NCI-H1417 (cell line): ENCODE measurements around the gene LRIT2.

Experiments used
- DNase-seq, 3 experiments: peaks; one replicate each; lab custom pipeline; 2025; lab: John Stamatoyannopoulos, UW

The LRIT2 gene

DNA sequence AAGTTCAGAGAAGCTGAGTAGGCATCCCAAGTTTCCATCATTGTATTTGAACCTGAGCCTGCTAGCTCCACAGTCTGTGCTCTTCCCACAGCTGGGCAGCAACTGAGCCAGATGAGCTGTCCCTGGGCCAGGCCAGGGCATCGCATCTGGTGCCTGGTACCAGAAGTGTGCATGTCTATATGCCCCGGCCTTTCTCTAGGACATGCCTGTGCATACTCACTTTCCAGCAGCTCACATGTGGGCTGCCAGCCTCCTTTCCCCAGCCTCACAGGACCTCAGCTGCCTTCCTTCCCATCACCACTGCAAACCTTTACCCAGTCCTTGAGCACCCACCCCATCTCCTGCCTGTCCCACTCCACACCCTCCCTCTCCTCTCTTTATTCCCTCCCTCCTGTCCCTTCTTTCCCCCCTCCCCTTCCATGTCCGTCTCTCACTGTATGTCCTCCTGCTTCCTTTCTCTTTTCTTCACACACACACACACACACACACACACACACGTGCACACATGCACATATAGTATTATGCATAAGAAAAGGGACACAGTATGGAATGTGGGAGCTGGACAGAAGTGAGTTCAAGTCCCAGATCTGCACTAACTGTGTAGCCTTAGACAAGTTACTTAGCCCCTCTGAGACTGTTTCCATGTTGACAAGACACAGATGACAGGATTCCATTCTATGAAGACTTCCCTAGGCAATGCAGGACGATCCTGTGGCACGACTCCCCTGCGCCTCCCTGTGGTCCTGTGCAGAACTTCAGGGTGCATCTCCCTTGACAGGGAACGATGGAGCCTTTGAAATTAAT lies 20.1 kb downstream of the LRIT2 start:
- DNase-seq, result peak; percentile 8 to 62 (median 42)

DNA sequence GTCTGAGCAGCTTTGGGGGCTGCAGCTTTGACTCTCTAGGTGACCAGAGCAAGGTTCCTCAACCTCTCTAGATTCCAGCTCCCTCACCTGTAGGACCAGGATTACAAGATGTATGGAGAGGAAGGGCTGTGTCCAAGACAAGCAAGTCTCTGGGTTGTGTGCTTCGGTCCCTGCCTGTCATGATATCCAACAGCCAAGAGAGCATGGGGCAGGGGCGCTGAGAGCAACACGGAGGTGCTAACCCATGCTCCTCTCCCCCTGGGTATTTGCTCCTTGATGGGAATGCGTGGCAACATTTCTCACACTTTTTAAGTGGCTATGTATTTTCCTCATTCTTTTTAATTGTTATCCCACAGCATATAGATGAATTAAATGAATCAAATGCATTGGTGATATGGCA lies 20.7 kb downstream of the LRIT2 start:
- no peak for DNase-seq

DNA sequence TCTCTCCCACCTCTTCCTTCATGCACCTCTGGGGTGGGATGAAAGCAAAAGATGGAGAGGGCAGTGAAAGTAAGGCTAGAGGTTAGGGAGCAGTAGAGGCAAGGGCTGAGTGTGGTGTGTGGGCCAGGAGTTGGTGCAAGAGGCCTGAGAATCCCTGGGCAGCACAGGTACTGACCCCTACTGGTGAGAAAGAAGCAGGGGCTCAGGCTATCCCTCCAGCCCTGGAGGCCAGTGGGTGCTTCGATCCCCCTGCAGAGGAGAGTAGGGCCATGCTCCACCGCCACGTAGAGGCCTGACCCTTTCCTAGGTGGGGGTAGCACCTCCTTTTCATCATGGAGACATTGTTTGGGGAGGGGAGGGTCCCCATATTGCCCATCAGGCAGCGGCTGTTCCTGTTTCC lies 21.2 kb downstream of the LRIT2 start:
- no peak for DNase-seq

DNA sequence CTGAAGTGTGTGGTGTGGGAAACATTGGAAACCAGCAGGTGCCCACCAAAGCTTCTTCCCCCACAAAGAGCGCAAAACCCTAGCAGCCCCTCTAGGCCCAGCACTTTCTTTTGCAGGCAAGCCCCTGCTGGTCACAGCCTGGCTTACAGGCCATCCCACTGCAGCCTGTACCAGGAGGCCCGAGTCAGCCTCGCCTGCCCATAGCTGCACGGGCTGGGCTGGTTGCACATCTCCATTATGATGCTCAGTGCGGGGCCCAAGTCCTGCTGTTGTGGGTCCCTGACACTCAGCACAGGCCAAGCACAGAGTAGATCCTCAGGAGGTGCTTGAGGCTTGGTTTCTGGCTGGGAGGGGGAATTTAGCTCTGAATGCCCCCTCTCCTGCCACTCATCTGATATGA lies 23.0 kb downstream of the LRIT2 start:
- DNase-seq, result no peak

DNA sequence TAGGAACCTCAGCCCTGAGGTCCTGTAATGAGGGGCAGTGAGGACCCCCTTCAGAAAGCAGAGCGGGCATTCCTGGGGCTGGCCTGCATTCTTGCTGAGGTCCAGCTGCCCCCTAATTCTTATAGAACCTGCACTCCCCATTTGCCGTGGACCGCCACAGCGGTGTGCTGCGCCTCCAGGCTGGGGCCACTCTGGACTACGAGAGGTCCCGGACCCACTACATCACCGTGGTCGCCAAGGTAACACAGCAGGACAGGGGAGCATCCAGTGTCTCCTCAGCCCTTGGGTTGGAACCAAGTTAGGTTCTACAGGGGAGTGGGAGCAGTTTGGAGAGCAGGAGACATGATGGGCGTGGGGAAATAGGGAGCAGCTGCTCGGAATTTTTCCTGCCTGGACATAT lies 23.7 kb downstream of the LRIT2 start:
- DNase-seq, result no peak

DNA sequence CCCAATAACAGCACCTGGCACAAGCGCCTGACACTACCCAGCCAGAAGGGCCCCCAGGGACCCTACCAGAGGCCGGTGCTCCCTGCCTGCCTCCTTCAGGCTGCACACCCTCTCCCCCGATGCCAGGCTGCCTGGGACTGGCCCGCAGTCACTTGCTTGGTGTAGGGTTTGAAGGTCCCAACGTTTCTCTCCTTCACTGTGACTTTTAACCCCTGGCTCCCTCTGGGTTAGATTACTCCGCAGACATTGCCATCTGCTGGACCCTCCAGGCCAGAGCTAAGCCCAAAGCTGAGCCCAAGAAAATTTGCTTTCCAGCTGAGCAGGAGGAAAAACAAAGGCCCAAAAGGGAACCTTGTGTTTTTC lies 24.1 kb downstream of the LRIT2 start:
- DNase-seq, result no peak

DNA sequence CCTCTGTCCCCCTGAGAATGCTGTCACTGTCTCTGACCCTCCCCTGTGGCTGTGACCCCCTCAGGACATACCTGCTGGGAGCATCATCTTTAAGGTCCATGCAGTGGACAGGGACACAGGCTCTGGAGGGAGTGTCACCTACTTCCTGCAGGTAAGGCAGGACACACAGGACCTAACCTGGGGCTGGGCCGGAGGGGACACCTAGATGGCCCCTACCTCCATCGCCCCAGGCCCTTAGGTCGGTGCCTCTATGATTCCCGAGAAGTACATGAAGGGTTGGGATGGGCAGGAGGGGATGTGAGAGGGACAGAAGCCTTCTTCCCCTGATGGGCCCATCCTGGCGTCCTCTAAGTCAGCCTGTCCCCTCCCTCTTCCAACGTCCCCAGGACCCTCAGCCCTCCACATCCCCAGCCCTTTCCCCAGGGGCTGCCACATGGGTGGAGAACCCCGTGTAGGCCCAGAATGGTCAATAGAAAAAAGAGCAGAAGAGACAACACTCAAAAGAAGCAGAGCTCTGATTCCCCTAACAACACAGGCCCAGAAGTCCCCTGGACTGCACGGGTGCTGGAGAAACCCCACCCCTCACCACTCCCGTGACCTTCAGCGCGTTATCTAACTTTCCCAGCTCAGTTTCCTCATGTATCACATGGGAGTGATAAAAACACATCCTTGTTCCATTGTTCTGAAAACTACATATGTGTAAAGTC lies 24.7 kb downstream of the LRIT2 start:
- DNase-seq, result no peak

DNA sequence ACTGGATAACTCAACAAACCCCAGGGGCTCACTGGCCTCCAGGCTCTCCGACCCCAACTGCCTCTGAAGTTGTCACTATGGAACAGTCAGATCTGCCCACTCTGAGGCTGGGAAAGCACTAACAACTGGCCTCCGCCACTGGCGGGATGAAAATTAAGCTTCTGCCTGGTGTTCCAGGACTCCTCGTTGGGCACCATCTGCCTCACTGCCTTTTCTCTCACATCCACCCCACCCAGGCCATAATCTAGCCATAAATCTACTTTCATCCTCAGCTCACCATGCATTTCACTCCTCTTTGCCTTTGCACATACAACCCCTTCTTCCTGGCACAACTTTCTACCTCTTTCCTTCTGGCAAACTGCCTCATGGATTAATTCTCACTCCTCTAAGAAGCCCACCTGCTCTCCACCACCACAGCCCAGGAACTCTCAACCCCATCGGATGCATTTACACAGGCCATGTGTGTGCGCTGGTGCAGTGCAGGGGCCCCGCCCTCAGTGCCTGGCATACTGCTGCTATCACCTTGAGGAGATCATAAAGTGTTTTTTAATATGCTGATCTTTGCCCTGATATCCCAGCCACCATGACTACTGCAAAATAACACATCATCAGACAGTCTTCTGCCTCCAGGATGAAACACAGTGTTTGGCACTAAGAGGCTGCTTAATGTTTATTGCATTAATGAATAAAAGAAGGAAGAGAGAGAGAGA lies 27.0 kb downstream of the LRIT2 start:
- DNase-seq, result no peak

DNA sequence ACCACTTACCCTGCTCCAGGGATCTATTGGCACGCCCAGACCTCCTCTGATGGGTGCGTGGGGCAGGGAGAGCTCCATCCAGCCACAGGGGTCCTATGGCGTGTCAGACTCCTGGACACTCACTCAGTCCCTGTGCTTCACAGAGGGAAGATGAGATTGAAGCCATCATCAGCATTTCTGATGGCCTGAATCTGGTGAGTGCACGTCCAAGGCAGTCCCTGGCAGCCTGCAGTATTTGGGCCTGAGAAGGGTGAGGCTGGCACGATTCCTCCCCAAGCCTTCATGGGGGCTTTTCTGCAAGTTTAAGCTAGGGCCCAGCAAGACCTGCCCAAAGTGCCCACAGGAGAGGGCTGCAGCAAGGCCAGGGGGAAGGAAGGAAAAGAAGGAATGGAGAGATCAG lies 27.7 kb downstream of the LRIT2 start:
- no peak for DNase-seq

DNA sequence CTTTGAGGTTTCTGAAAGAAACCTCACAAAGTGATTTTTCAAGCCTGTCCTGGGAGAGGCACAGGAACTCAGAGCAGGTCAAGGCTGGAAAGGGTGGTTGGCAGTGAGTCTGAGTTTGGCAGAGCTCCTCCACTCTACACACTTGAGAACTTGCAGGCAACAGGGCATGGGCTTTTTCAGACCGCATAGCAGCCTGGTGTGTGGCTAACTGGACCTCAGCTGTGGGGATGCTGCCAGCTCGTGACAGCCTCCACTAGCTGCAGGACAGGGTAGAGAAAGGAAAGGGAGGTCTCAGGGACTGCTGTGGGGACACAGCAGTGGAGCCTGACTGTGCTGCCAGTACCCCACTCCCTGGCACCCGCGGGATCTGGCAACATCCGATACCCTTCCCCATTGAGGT lies 28.4 kb downstream of the LRIT2 start:
- DNase-seq, result no peak

DNA sequence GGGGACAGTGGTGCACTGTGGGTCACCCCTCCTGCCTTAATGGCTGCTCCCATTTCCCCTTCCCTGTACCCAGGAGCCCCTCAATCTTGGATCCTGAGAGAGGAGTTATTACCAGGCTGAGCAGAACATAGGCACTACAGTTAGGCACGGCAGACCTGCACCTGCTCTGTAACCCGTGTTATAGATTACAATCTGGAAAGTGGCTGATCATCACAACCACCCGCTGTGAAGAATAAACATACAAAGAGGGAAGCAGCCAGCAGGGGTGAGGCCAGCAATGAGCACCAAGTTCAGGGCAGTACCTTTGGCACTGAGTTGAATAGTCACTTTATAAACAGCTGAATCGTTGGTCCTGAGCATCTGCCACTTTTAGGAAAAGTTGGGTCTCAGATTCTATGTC lies 29.3 kb downstream of the LRIT2 start:
- peak; percentile 56 to 91 (median 71) for DNase-seq

DNA sequence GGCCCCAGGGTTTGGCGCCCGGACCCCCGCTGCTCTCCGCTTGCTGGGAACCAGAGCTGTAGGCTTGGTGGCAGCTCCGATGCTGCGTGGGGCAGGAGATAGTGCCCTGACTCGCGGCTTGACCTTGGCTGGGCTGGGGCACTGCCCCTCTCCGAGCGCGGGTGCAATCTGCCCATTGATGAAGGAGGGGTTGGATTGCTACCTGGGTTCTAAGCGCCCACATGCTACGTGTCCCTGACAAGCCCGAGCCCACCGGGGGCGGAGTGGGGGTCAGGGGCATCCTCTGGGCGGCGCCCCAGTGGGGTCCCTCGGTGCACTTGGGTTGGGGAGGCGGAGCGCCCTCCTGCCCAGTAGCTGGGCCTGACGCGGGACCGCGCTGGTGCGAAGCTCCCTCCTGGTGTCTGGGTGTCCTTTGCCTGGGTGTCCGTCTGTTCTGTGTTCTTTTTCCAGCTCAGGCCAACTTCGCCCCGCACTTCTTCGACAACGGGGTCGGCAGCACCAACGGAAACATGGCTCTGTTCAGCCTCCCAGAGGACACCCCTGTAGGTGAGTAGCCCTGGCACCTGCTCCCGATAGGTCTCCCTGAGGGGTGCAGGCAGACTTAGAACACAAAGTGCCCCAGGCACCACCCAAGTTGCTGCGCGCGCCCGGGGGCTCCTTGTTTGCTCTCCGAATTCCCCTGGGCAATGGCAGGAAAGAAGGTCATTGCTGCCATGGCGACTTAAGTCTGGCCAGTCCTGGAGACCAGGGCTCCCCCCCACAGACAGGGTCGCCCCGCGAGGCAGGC lies 30.1 kb downstream of the LRIT2 start:
- peak in 2 of 3 experiments; percentile 44 to 64 for DNase-seq

DNA sequence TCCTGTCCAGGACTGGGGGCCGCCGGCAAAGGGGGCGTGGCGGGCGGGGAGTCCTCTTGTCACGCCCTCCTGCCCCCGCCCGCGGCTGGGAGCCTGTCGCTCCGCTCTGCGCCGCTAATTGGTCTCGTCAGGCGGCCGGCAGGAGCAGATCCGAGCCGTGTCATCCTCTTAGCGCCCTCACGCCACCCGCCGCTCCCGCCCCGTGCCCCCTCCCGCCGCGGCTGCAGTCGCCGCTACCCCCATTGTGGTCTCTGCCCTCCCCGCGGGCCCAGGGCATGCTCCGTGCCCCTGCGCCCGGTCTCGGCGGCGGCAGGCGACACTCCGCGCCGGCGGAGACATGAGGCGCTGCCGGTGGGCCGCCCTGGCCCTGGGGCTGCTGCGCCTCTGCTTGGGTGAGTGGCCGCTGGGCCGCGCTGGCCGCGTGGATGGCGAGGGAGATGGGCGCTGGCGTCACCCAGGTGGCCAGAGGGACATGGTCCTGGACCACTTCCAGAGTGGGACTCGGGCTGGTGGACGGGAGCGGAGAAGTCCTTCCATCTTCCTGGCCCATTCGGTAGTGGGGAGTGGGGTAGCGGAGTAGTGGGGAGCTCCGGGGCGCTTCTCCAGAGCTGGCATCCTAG lies 30.8 kb downstream of the LRIT2 start, which contains the start of gene CDHR1:
Gene CDHR1, plus strand, starts transcription at position 114 of the 620 bp plus-strand sequence. Its CDS starts 224 bp downstream, at position 338.
- peak; percentile 45 to 59 (median 50) for DNase-seq

DNA sequence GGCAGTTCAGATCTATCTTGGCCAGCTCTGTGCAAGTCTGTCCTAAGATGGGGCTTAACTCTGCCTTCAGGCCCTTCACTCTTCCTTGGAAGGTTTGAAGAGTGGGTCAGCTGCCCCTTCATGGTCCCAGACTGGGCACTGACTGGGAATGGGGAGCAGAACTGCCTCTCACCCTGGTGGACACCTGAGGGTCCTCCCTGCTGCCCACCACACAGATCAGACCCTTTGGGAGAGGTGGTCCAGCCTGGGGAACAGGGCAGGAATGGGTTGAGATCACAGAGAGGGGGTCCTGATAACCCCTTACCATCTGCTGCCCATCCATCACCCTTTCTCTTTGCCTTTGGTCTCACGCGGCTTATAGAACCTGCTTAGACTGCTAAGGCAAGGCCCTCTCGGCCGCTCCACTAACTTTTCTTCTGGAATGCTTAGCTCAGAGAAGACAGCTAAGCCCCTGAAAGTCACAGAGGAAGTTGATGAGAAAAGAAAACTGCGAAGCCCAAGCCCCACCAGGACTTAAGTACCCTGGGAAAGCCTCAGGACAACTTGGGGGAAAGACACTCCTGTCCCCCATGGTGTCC lies 31.4 kb downstream of the LRIT2 start:
- no peak for DNase-seq

DNA sequence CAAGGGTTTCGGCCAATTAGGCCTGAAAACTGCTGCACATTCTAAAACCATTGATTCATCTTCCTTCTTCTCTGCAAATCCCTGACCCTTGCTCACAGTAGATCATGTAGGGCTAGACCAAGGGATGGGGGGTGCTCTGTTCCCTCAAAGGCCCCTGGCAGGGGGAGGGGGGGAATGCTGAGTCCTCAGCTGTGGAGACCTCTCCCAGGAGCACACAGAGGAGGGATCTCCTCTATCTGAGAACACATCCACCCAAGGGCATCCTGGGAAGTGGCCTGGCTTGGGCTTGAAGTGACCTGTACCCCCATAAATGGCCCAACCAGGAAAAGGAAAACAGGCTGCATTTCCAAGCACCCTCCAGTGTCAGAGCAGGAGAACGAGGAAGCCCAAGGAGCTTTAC lies 32.0 kb downstream of the LRIT2 start:
- DNase-seq, result no peak

DNA sequence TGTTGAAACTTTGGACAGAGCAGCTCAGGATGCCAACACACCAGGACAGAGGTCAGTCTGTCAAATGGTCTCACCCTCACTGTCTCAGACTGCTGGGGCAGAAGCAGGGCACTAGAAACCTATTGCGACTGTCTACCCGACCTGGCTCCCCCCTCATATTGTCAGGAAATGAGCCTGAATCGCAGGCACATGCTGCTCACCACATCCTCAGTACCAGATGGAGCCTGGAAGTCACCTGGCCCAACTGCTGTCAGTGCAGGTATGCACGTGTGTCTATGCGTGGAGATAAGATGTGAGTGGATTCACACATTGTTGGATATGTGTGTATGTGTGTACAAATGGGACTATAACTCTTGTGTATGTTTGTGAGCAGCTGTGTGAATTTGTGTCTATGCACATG lies 34.2 kb downstream of the LRIT2 start:
- DNase-seq, result no peak

DNA sequence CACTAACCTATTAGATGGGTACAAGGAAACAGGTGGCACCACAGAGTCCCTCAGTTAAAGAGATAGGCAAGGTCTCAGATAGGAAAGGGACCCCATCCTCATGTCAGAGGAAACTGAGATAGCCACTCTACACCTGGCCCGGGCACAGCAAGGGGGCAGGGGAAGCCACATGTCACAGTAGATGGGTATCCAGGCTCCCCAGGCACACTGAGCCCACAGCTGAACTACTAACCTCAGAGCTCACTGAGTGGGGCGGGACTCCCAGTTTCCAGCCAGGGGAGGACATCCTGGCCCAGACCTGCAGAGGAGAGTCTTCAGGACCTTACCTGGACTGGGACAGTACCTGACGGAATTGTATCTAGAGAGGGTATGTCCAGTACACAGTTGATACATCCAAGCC lies 34.7 kb downstream of the LRIT2 start:
- DNase-seq, result no peak

DNA sequence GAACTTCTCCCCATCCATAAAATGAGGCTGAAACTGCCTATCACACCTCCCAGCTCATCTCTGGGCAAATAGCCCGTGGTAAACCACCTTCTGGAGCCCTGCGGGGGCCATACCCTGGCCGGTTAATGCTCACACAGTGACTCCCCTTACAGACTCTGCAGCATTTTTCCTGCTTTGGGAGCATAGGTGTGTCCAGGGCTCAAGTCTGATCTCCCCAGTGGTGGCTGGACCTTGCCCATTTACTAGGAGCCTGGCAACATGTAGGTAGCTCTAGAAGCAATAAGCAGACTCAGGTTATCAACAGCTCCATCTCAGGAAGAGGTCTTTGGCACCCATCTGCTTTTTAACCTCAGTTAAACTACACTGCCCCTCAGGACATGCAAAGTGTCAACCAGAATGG lies 36.5 kb downstream of the LRIT2 start:
- no peak for DNase-seq

DNA sequence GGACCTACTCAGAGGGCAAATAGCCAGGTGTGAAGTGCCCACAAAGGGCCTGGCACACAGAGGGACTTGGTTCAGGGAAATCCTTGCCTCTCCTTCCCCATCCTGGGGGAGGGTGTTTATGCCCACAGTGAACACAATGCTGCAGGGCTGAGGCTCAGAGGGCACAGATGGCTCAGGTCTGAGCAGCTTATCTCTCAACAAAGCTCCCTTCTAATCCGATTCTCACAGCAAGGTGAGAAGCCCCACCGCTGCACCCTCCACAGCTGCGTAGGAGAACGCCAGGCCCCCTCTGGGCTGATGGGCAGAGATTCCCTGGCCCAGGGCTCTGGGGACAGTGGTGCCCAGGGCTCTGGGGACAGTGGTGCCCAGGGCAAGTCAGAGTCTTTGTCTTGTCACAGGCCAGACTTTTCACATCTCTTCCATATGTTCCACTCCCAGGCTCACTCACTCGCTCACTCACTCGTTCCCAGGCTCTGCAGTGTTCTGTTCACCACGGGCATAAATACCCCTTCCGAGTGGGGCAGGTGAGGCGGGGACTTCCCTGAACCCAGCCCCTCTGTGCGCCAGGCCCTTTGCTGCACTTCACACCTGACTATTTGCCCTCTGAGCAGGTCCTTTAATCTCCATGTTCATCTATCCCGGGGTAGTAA lies 39.7 kb downstream of the LRIT2 start:
- no peak for DNase-seq

DNA sequence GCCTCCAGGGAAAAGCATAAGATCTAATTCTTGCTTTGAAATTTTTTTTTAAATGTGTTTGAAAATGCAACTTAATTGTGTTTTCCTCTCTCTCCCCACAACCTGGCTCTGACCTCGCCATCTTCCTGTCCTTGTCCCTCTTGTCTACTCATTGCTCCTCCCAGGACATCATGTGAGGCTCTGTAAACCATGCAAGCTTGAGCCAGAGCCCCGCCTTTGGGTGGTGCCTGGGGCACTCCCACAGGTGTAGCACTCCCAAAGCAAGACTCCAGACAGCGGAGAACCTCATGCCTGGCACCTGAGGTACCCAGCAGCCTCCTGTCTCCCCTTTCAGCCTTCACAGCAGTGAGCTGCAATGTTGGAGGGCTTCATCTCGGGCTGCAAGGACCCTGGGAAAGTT lies 40.8 kb downstream of the LRIT2 start:
- DNase-seq, result peak in 1 of 3 experiments; percentile 19

DNA sequence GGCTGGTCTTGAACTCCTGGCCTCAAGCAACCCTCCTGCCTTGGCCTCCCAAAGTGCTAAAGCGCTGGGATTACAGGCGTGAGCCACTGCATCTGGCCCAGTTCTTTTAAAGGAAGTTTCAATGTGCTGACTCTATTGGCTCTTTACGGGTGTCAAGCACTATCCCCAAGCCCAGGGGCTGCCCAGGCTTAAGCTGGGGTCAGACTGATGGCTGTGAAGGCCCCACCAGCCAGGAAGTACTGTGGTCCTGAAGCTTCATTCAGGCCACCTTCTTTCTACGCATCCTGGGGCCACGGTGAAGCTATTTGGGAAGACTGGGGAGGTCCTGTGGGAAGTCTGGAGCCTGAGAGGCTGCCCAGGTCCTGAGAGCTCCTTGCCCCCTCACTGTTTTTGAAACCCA lies 43.7 kb downstream of the LRIT2 start:
- no peak for DNase-seq
